Lower leg skin (tissue), 3 donors: ENCODE measurements around the gene C2CD5.

Source experiments
- POLR2A ChIP-seq, 2 donors: fragments of 450-650 bp; IDR thresholded peaks; one replicate each; pipeline ENCODE4 v1.6.1; 2016 to 2017; ENCODE audit warnings: antibody characterized with exemption in 2 of 2, mild to moderate bottlenecking in 1 of 2, moderate library complexity in 1 of 2
- TF ChIP-seq, protein P1 (sequence below), 3 donors: fragments of 450-650 bp; IDR thresholded peaks; one replicate each; pipeline ENCODE4 v1.5.1; 2016; ENCODE audit warnings: antibody characterized with exemption in 3 of 3, mild to moderate bottlenecking in 3 of 3, moderate library complexity in 2 of 3

DNA sequence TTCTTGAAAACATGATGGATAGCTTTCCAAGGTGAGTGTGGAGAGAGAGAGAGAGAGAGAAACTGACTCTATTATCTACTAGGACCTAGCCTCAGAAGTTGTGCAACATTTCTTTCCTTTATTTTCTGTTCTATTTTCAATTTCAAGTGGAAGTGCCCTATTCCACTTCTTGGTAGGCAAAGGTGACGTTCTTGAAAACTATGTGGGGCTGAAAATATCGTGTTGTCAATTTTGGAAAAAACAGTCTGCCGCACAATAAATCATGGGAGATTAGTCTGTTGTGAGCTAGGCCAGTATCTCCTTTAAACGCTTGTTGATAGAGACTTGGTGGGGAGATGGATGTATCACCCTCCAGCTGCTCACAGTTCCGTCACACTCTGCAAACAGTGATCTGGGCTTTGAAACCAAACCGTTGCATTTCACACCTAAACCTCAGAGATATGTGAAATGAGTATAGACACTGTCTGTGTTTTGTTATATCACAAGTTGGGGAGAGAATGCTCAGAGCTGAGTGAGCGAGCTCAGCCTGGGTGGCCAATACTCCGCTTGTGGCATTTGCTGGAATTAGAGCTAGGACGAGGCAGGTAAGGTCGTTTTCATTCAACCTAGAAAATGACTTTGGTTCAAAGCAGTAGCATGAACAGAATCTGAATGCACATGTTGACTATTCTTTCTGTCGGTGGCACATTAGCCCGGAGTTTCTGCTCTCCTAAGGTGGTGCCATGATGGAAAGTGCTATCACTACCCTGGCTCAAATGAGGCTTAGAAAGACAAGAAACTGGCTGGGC lies 134.8 kb downstream of the C2CD5 start:
- TF ChIP-seq, protein P1, sequence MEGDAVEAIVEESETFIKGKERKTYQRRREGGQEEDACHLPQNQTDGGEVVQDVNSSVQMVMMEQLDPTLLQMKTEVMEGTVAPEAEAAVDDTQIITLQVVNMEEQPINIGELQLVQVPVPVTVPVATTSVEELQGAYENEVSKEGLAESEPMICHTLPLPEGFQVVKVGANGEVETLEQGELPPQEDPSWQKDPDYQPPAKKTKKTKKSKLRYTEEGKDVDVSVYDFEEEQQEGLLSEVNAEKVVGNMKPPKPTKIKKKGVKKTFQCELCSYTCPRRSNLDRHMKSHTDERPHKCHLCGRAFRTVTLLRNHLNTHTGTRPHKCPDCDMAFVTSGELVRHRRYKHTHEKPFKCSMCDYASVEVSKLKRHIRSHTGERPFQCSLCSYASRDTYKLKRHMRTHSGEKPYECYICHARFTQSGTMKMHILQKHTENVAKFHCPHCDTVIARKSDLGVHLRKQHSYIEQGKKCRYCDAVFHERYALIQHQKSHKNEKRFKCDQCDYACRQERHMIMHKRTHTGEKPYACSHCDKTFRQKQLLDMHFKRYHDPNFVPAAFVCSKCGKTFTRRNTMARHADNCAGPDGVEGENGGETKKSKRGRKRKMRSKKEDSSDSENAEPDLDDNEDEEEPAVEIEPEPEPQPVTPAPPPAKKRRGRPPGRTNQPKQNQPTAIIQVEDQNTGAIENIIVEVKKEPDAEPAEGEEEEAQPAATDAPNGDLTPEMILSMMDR (IDR thresholded peaks at IDR 0.05) = no peak
- TF ChIP-seq POLR2A (IDR thresholded peaks at IDR 0.05) = no peak
